ENCODE data around the gene CISTR.

- TF ChIP-seq, protein P1, sequence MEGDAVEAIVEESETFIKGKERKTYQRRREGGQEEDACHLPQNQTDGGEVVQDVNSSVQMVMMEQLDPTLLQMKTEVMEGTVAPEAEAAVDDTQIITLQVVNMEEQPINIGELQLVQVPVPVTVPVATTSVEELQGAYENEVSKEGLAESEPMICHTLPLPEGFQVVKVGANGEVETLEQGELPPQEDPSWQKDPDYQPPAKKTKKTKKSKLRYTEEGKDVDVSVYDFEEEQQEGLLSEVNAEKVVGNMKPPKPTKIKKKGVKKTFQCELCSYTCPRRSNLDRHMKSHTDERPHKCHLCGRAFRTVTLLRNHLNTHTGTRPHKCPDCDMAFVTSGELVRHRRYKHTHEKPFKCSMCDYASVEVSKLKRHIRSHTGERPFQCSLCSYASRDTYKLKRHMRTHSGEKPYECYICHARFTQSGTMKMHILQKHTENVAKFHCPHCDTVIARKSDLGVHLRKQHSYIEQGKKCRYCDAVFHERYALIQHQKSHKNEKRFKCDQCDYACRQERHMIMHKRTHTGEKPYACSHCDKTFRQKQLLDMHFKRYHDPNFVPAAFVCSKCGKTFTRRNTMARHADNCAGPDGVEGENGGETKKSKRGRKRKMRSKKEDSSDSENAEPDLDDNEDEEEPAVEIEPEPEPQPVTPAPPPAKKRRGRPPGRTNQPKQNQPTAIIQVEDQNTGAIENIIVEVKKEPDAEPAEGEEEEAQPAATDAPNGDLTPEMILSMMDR (IDR thresholded peaks at IDR 0.05; ENCODE audit: borderline replicate concordance, extremely low read depth, low read length, poor library complexity, severe bottlenecking), result no peak
- no peak for TF ChIP-seq EZH2 (IDR thresholded peaks at IDR 0.05; ENCODE audit: borderline replicate concordance, low read depth, low read length, severe bottlenecking)
These were observed 26.3 kb upstream of the CISTR start for GRCh38 chr12:53777936-53778644.

All from DND-41 (cell line).